HepG2 (cell line): Measurements from ENCODE around the gene THOC7. TPM values are rescaled to one million over a fixed set of nuclear protein-coding genes. Genes with fewer than 3 reads are reported as not detected.
A peak's percentile ranks its signal among the peaks of the same experiment; 100 is the strongest.

Source experiments
- ATAC-seq: fragments of 200-7000 bp; cut with Tn5 transposase; 3 replicates; pipeline ENCODE4 v1.9.1; 2020; ENCODE audit warnings: mild to moderate bottlenecking, moderate library complexity
- Bru-seq: library from RNA; stranded (reverse); fragments of 400-500 nt; gene quantifications from one replicate; lab custom pipeline; 2021; lab: Mats Ljungman, UMichigan
- BruChase-seq, 2 experiments: library from RNA; stranded (reverse); fragments of 400-500 nt; gene quantifications; one replicate each; lab custom pipeline; 2021; lab: Mats Ljungman, UMichigan
- BruUV-seq: library from RNA; stranded (reverse); fragments of 400-500 nt; replicated peaks from 2 replicates; lab custom pipeline; 2021; lab: Mats Ljungman, UMichigan
- CTCF ChIA-PET: fragments of 300-600 bp; formaldehyde crosslinking; extraction: SDS; loops from one replicate; lab custom pipeline; 2021; ENCODE audit warnings: low total read pairs, inconsistent platforms, low intra/inter-chr PET ratio; lab: Yijun Ruan, JAX
- POLR2A ChIA-PET: fragments of 350-600 bp; sonication (Branson Sonifier 250); formaldehyde crosslinking; loops from one replicate; lab custom pipeline; 2020; ENCODE audit warnings: antibody characterized with exemption, inconsistent platforms; lab: Yijun Ruan, JAX
- DNase-seq: peaks from one replicate; pipeline ENCODE4 v3.0.0-alpha.2; 2015; ENCODE audit warnings: low spot score
- FAIRE-seq: peaks from 3 replicates; lab custom pipeline; 2011; peaks lifted over from hg19 to GRCh38; lab: Jason Lieb, UNC
- H2AFZ ChIP-seq: one replicate; pipeline ENCODE4 v1.6.1; 2011; ENCODE audit warnings: low read length, inconsistent platforms
- H3K27ac ChIP-seq: fragments of 300-600 bp; 3 replicates; pipeline ENCODE4 v1.8.0; 2011; ENCODE audit warnings: mixed run types, mild to moderate bottlenecking, mixed read lengths, low read length, inconsistent platforms; ENCODE audit not compliant: insufficient read depth; ENCODE audit errors: extremely low read length
- H3K27me3 ChIP-seq, 2 experiments: fragments of 200-600 bp in 1 of 2; 2 replicates in 1 of 2; 3 replicates in 1 of 2; pipeline versions ENCODE4 v1.6.0 to v1.8.0; 2011; ENCODE audit warnings: low read length in 2 of 2, mild to moderate bottlenecking in 2 of 2, moderate library complexity in 2 of 2, inconsistent platforms in 1 of 2; ENCODE audit not compliant: insufficient read depth in 2 of 2, control insufficient read depth in 1 of 2
- H3K36me3 ChIP-seq, 2 experiments: fragments of 200-600 bp in 1 of 2; replicated peaks in 1 of 2; 2 replicates in 1 of 2; 3 replicates in 1 of 2; pipeline versions ENCODE4 v1.5.1 to v1.8.0; 2011; ENCODE audit warnings: low read length in 2 of 2, inconsistent platforms in 1 of 2; ENCODE audit not compliant: insufficient read depth in 2 of 2, control insufficient read depth in 1 of 2
- H3K4me1 ChIP-seq: 2 replicates; pipeline ENCODE4 v1.5.1; 2012; ENCODE audit warnings: low read length, inconsistent platforms; ENCODE audit not compliant: insufficient read depth
- H3K4me2 ChIP-seq: 2 replicates; pipeline ENCODE4 v1.6.0; 2011; ENCODE audit warnings: low read depth, low read length, inconsistent platforms
- H3K4me3 ChIP-seq, 3 experiments: fragments of 200-600 bp in 1 of 3; sonication (generic), shearing (Covaris generic) in 1 of 3; replicated peaks in 1 of 3; 2 replicates each; pipeline ENCODE4 v1.5.1; 2011 to 2016; ENCODE audit warnings: low read length in 3 of 3, inconsistent platforms in 2 of 3, low read depth in 2 of 3, mild to moderate bottlenecking in 2 of 3, control low read depth in 1 of 3, mixed read lengths in 1 of 3; ENCODE audit not compliant: insufficient read depth in 1 of 3
- H3K79me2 ChIP-seq: one replicate; pipeline ENCODE4 v1.6.1; 2011; ENCODE audit warnings: low read length, inconsistent platforms; ENCODE audit not compliant: insufficient read depth
- H3K9ac ChIP-seq: 2 replicates; pipeline ENCODE4 v1.6.0; 2011; ENCODE audit warnings: mild to moderate bottlenecking, low read depth, low read length, inconsistent platforms; ENCODE audit not compliant: insufficient read depth
- H3K9me3 ChIP-seq: 2 replicates; pipeline ENCODE4 v1.5.1; 2012; ENCODE audit warnings: mild to moderate bottlenecking, low read length
- H4K20me1 ChIP-seq: 2 replicates; pipeline ENCODE4 v1.6.0; 2011; ENCODE audit warnings: inconsistent platforms, mild to moderate bottlenecking, low read length, moderate library complexity; ENCODE audit not compliant: insufficient read depth
- AGO1 ChIP-seq: fragments of 200-400 bp; formaldehyde crosslinking; IDR thresholded peaks from 2 replicates; pipeline ENCODE4 v1.6.1; 2017; ENCODE audit warnings: mild to moderate bottlenecking, low read depth, low read length, moderate library complexity; ENCODE audit not compliant: poor library complexity, severe bottlenecking
- CHCHD3 ChIP-seq: sonication (generic); formaldehyde crosslinking; IDR thresholded peaks from 2 replicates; pipeline ENCODE4 v1.8.0; 2022; ENCODE audit warnings: mild to moderate bottlenecking, missing genetic modification reagents, moderate library complexity
- FIP1L1 ChIP-seq: fragments of 200-400 bp; formaldehyde crosslinking; IDR thresholded peaks from 2 replicates; pipeline ENCODE4 v1.6.1; 2018; ENCODE audit warnings: low read depth, mild to moderate bottlenecking, low read length, moderate library complexity, borderline replicate concordance; ENCODE audit not compliant: insufficient read depth
- KLF13 ChIP-seq: sonication (generic); formaldehyde crosslinking; IDR thresholded peaks from 2 replicates; pipeline ENCODE4 v1.4.0; 2020; ENCODE audit warnings: mild to moderate bottlenecking, missing genetic modification reagents
- ONECUT2 ChIP-seq: sonication (generic); formaldehyde crosslinking; IDR thresholded peaks from 2 replicates; pipeline ENCODE4 v1.4.0; 2020; ENCODE audit warnings: missing genetic modification reagents
- SOX5 ChIP-seq: IDR thresholded peaks from 2 replicates; pipeline ENCODE4 v1.6.1; 2016; ENCODE audit warnings: borderline replicate concordance
- TBP ChIP-seq: sonication (generic); formaldehyde crosslinking; IDR thresholded peaks from 2 replicates; pipeline ENCODE4 v1.5.0; 2020; ENCODE audit warnings: missing genetic modification reagents
- WIZ ChIP-seq: sonication (generic); formaldehyde crosslinking; IDR thresholded peaks from 2 replicates; pipeline ENCODE4 v1.5.1; 2020; ENCODE audit warnings: mild to moderate bottlenecking, missing genetic modification reagents
- ZKSCAN5 ChIP-seq: sonication (generic); formaldehyde crosslinking; IDR thresholded peaks from 2 replicates; pipeline ENCODE4 v1.5.1; 2020; ENCODE audit warnings: mild to moderate bottlenecking, missing genetic modification reagents
- ZNF121 ChIP-seq: sonication (generic); formaldehyde crosslinking; IDR thresholded peaks from 2 replicates; pipeline ENCODE4 v1.5.0; 2020; ENCODE audit warnings: mild to moderate bottlenecking, missing genetic modification reagents
- ZNF143 ChIP-seq: sonication (generic); formaldehyde crosslinking; IDR thresholded peaks from 2 replicates; pipeline ENCODE4 v1.4.0; 2020; ENCODE audit warnings: missing genetic modification reagents
- ZNF33A ChIP-seq: sonication (generic); formaldehyde crosslinking; IDR thresholded peaks from 2 replicates; pipeline ENCODE4 v1.5.1; 2020; ENCODE audit warnings: missing genetic modification reagents, mild to moderate bottlenecking, moderate library complexity, borderline replicate concordance
- ZNF564 ChIP-seq: sonication (generic); formaldehyde crosslinking; IDR thresholded peaks from 2 replicates; pipeline ENCODE4 v1.8.1; 2023; ENCODE audit warnings: mild to moderate bottlenecking, missing genetic modification reagents
- ZNF567 ChIP-seq: sonication (generic); formaldehyde crosslinking; IDR thresholded peaks from 2 replicates; pipeline ENCODE4 v1.8.1; 2023; ENCODE audit warnings: mild to moderate bottlenecking, missing genetic modification reagents, borderline replicate concordance
- ZNF572 ChIP-seq: sonication (generic); formaldehyde crosslinking; IDR thresholded peaks from 2 replicates; pipeline ENCODE4 v1.5.1; 2020; ENCODE audit warnings: mild to moderate bottlenecking, missing genetic modification reagents
- ZSCAN29 ChIP-seq: sonication (generic); formaldehyde crosslinking; conservative IDR thresholded peaks from 2 replicates; pipeline ENCODE4 v1.4.0; 2020; ENCODE audit warnings: mild to moderate bottlenecking, missing genetic modification reagents
- WGBS: methylation state at CpG from one replicate; pipeline ENCODE4 v1.1.6; 2017; ENCODE audit warnings: low lambda C conversion rate; 5-methylcytosine and 5-hydroxymethylcytosine counted together
- in situ Hi-C: cut with HindIII; loops from 2 replicates; pipeline ENCODE4 v1.10.0; 2017; ENCODE audit warnings: low pct_unique_long_range_greater_than_20kb; ENCODE audit not compliant: extremely low pct_ligation_motif_present
- intact Hi-C: fragments of 100-400 bp; cut with micrococcal nuclease; formaldehyde crosslinking; loops from one replicate; pipeline ENCODE4 v1.10.0; 2022; ENCODE audit not compliant: unreplicated experiment
- long read RNA-seq, 2 experiments: library from RNA in 1 of 2; library from polyadenylated mRNA in 1 of 2; stranded (forward) in 1 of 2; unstranded in 1 of 2; transcript quantifications; one replicate each; pipeline ENCODE4 v2.0.0, GENCODE V29; 2019 to 2022
- polyA minus RNA-seq, 3 experiments: library from RNA; depleted of rRNA, polyadenylated mRNA; stranded (reverse); fragments of >200 nt; gene quantifications; 2 replicates each; pipeline ENCODE4 v1.2.3, GENCODE V29; 2011; ENCODE audit warnings: low replicate concordance in 1 of 3
- polyA plus RNA-seq, 8 experiments: library from polyadenylated mRNA; depleted of rRNA in 3 of 8; stranded (reverse) in 7 of 8; unstranded in 1 of 8; fragments of >200 nt; fragmentation: Illumina TruSeq in 4 of 8; extraction: Trizol in 4 of 8; gene quantifications; 2 replicates each; pipeline versions ENCODE4 v1.2.1 to v1.2.3, GENCODE V29; 2011 to 2016; ENCODE audit warnings: low read depth in 4 of 8, missing spikeins in 1 of 8, mixed read lengths in 1 of 8; ENCODE audit not compliant: insufficient read depth in 1 of 8
- total RNA-seq, 5 experiments: library from RNA; depleted of rRNA; stranded (reverse); fragments of >200 nt; fragmentation: Illumina TruSeq; extraction: Trizol; gene quantifications; 2 replicates each; pipeline ENCODE4 v1.2.3, GENCODE V29; 2016; ENCODE audit warnings: low read depth in 1 of 5
- TF ChIP-seq, protein P1 (sequence below): sonication (generic); formaldehyde crosslinking; conservative IDR thresholded peaks from 2 replicates; pipeline ENCODE4 v1.5.0; 2020; ENCODE audit warnings: missing genetic modification reagents

The THOC7 gene
- total RNA-seq (2016; rRNA removed; fragmentation: Illumina TruSeq; extraction: Trizol) (63.5 and 80.4 TPM in 2 replicates), polyA plus RNA-seq (2011; rRNA removed) (26.5 and 32.8 TPM in 2 replicates), polyA minus RNA-seq (2011; rRNA and poly(A)+ RNA removed; ENCODE audit: low replicate concordance) (2.2 and 5.4 TPM in 2 replicates), Bru-seq, nascent RNA (percentile 80 among the genes with signal in this experiment), BruChase-seq, experiment 1, labeled RNA remaining after a 6-hour chase (percentile 63 among the genes with signal in this experiment), BruChase-seq, experiment 2, labeled RNA remaining after a 2-hour chase (percentile 71 among the genes with signal in this experiment)
- 77.9 and 86.5 TPM in 2 replicates for total RNA-seq (2016; cell fraction: cytosol; rRNA removed; fragmentation: Illumina TruSeq; extraction: Trizol; ENCODE audit: low read depth)
- 66.5 and 80.9 TPM in 2 replicates for total RNA-seq (2016; cell fraction: insoluble cytoplasmic fraction; rRNA removed; fragmentation: Illumina TruSeq; extraction: Trizol)
- 75.0 and 86.4 TPM in 2 replicates for total RNA-seq (2016; cell fraction: membrane; rRNA removed; fragmentation: Illumina TruSeq; extraction: Trizol)
- 27.4 and 28.6 TPM in 2 replicates for total RNA-seq (2016; cell fraction: nucleus; rRNA removed; fragmentation: Illumina TruSeq; extraction: Trizol)
- polyA plus RNA-seq (2011; cell fraction: cytosol; rRNA removed) = 11.4 and 19.8 TPM in 2 replicates
- 4.0 and 6.9 TPM in 2 replicates for polyA plus RNA-seq (2011; cell fraction: nucleus; rRNA removed)
- 42.7 and 59.7 TPM in 2 replicates for polyA plus RNA-seq (2012)
- 131 and 137 TPM in 2 replicates for polyA plus RNA-seq (2016; cell fraction: cytosol; fragmentation: Illumina TruSeq; extraction: Trizol; ENCODE audit: low read depth)
- polyA plus RNA-seq (2016; cell fraction: insoluble cytoplasmic fraction; fragmentation: Illumina TruSeq; extraction: Trizol; ENCODE audit: low read depth) = 111 and 112 TPM in 2 replicates
- polyA plus RNA-seq (2016; cell fraction: membrane; fragmentation: Illumina TruSeq; extraction: Trizol; ENCODE audit: low read depth) = 110 and 112 TPM in 2 replicates
- 54.5 and 57.0 TPM in 2 replicates for polyA plus RNA-seq (2016; cell fraction: nucleus; fragmentation: Illumina TruSeq; extraction: Trizol; ENCODE audit: insufficient read depth, low read depth)
- 8.1 and 9.6 TPM in 2 replicates for polyA minus RNA-seq (2011; cell fraction: cytosol; rRNA and poly(A)+ RNA removed)
- polyA minus RNA-seq (2011; cell fraction: nucleus; rRNA and poly(A)+ RNA removed) = 7.1 and 10.6 TPM in 2 replicates
- long read RNA-seq, experiment 1, transcript THOC7-201 (8 exons, 990 nt) = major isoform, 23 of 38 reads
- long read RNA-seq, experiment 1, partial matches to known transcripts = 9 of 38 reads
- long read RNA-seq, experiment 1, other reads (novel, unspliced or antisense) = 5 of 38 reads
- long read RNA-seq, experiment 2, transcript THOC7-201 (8 exons, 990 nt) = major isoform, 45 of 71 reads
- long read RNA-seq, experiment 2, partial matches to known transcripts = 15 of 71 reads
- long read RNA-seq, experiment 2, other reads (novel, unspliced or antisense) = 10 of 71 reads

- whole genome bisulfite sequencing = 0% methylated on average over 18 of the region's 98 CpGs
- CTCF ChIA-PET = no interaction called here
- POLR2A ChIA-PET = interaction anchor here (0.7 to 1.8 kb wide), 3 partner anchors 12 to 49 kb away, joined by 3 to 11 read pairs (median 6); partner anchors contain the start of gene SCAANT1
- ATAC-seq (peak; percentile 87), FAIRE-seq (no peak), DNase-seq (peak; percentile 24)
- H3K36me3 ChIP-seq = no peaks in the 10 kb centered on the region; a peak in 1 of 5 replicates
- peak within 1 kb of the TSS; percentile 94 for H3K27ac ChIP-seq
- no TSS peak for BruUV-seq
- H3K27me3 ChIP-seq = no peaks in the 10 kb centered on the region; a peak in 1 of 5 replicates
- H3K9ac ChIP-seq = peak within 1 kb of the TSS; percentile 98
- H3K4me3 ChIP-seq = peak within 1 kb of the TSS; percentile 89 to 93 (median 93)
- H3K79me2 ChIP-seq = peaks cover 40% of the 10 kb centered on the region
- peak within 1 kb of the TSS; percentile 91 for H3K4me2 ChIP-seq
- no peak within 1 kb of the TSS for H2AFZ ChIP-seq
- H3K9me3 ChIP-seq = no peaks in the 10 kb centered on the region
- intact Hi-C loops = loop anchor here (2.0 kb wide), 1 partner anchor 47 kb away; no protein-coding TSS in a partner anchor
- H4K20me1 ChIP-seq = no peaks in the 10 kb centered on the region
- H3K4me1 ChIP-seq = peaks cover 46% of the 10 kb centered on the region
- in situ Hi-C loops = loop anchor here (10.0 kb wide), 1 partner anchor 51 kb away; the partner anchor contains the start of gene SCAANT1
- no peak for TF ChIP-seq ZKSCAN5
- TF ChIP-seq ZNF121 = 0 out of 2 replicates have a peak, but pooled peaks have one; percentile 14
- no peak for TF ChIP-seq WIZ
- no peak for TF ChIP-seq CHCHD3 (CRISPR knock-in tag)
- TF ChIP-seq TBP (CRISPR knock-in tag) = no peak
- no peak for TF ChIP-seq FIP1L1
- TF ChIP-seq ZSCAN29 (CRISPR knock-in tag) = no peak
- TF ChIP-seq ONECUT2 (CRISPR knock-in tag) = no peak
- TF ChIP-seq ZNF572 (CRISPR knock-in tag) = no peak
- TF ChIP-seq, protein P1, sequence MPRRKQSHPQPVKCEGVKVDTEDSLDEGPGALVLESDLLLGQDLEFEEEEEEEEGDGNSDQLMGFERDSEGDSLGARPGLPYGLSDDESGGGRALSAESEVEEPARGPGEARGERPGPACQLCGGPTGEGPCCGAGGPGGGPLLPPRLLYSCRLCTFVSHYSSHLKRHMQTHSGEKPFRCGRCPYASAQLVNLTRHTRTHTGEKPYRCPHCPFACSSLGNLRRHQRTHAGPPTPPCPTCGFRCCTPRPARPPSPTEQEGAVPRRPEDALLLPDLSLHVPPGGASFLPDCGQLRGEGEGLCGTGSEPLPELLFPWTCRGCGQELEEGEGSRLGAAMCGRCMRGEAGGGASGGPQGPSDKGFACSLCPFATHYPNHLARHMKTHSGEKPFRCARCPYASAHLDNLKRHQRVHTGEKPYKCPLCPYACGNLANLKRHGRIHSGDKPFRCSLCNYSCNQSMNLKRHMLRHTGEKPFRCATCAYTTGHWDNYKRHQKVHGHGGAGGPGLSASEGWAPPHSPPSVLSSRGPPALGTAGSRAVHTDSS (CRISPR knock-in tag) = no peak
- peak; percentile 63 for TF ChIP-seq ZNF143 (CRISPR knock-in tag)
- TF ChIP-seq AGO1 = no peak
- TF ChIP-seq ZNF33A (CRISPR knock-in tag) = no peak
- TF ChIP-seq KLF13 (CRISPR knock-in tag) = no peak
- TF ChIP-seq ZNF564 (CRISPR knock-in tag) = no peak; the same call in none of the 2 replicates
- TF ChIP-seq SOX5 = no peak
- TF ChIP-seq ZNF567 (CRISPR knock-in tag) = no peak
Measured at GRCh38 chr3:63863150-63864007, at the start of gene THOC7, which contains the start of gene ATXN7. Gene THOC7 (minus strand): TSS chr3:63863805. CDS start chr3:63863790, 15 bp downstream. Gene ATXN7 (plus strand): TSS chr3:63863867. CDS start chr3:63912599, 48,732 bp downstream.
